Hematopoietic multipotent progenitor cell treated with erythropoietin and hydrocortisone succinate and interleukin-3 and kit ligand, for 17 days (in vitro differentiated cells): ENCODE data around the gene ZNF300.
"Not testable (repeated sequence)": the region's sequence is repeated elsewhere in the genome, so short reads cannot be mapped to it uniquely, and the experiment has no call there.

Experiments used
- DNase-seq: peaks from one replicate; pipeline ENCODE4 v3.0.0-alpha.2; 2015; ENCODE audit warnings: low spot score

The ZNF300 gene

DNA sequence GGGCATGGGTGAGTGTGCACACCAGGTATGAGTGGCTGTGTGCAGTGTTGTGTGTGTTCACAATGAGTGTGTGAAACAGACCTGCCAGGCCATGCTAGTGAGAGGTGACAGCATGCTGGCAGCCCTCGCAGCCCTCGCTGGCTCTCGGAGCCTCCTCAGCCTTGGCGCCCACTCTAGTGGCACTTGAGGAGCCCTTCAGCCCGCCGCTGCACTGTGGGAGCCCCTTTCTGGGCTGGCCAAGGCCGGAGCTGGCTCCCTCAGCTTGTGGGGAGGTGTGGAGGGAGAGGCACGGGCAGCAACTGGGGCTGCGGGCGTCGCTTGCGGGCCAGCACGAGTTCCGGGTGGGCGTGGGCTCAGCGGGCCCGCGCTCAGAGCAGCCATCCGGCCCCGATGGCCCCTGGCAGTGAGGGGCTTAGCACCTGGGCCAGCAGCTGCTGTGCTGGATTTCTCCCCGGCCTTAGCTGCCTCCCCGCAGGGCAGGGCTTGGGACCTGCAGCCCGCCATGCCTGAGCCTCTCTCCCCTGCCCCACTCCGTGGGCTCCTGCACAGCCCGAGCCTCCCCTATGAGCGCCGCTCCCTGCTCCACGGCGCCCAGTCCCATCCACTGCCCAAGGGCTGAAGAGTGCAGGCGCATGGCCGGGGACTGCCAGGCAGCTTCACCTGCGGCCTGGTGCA lies 59.5 kb downstream of the ZNF300 start:
- not testable (repeated sequence) for DNase-seq
